Nephron progenitor cell (in vitro differentiated cells): Measurements from ENCODE around the gene SPAG9.

Experiments used
- DNase-seq: peaks from one replicate; pipeline ENCODE4 v3.0.0; 2021
- H3K27ac Mint-ChIP-seq: 2 replicates; pipeline ENCODE4 v1.8.0; 2021; ENCODE audit warnings: mild to moderate bottlenecking, moderate library complexity, mixed read lengths
- H3K27me3 Mint-ChIP-seq: 2 replicates; pipeline ENCODE4 v1.8.0; 2021; ENCODE audit warnings: mild to moderate bottlenecking, low read depth, mixed read lengths; ENCODE audit not compliant: poor library complexity
- H3K36me3 Mint-ChIP-seq: 2 replicates; pipeline ENCODE4 v1.8.0; 2021; ENCODE audit warnings: low read depth, mixed read lengths
- H3K4me1 Mint-ChIP-seq: 2 replicates; pipeline ENCODE4 v1.8.0; 2021; ENCODE audit warnings: mixed read lengths
- H3K4me3 Mint-ChIP-seq: 2 replicates; pipeline ENCODE4 v1.8.0; 2021; ENCODE audit warnings: mild to moderate bottlenecking, moderate library complexity, mixed read lengths
- H3K9me3 Mint-ChIP-seq: 2 replicates; pipeline ENCODE4 v1.8.0; 2021; ENCODE audit warnings: mild to moderate bottlenecking, moderate library complexity, mixed read lengths
- TF ChIP-seq, protein P1 (sequence below): fragments of 200-600 bp; sonication (generic); IDR thresholded peaks from 2 replicates; pipeline ENCODE4 v1.5.0; 2021; ENCODE audit warnings: antibody characterized with exemption

Gene SPAG9

DNA sequence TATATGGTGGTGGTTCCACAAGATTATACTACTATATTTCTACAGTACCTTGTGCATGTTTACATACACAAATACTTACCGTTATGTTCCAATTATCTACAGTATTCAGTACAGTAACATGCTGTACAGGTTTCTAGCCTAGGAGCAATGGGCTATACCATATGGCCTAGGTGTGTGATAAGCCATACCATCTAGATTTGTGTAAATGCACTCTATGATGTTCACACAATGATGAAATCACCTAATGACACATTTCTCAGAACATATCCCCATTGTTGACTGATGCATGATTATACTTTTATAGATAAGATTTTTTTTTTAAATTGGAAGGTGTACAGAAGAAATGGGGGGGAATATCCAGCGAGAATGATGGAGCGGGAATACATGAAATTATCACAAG lies 131.5 kb downstream of the SPAG9 start:
- H3K4me3 Mint-ChIP-seq, result no peak overlapping the region
- TF ChIP-seq, protein P1, sequence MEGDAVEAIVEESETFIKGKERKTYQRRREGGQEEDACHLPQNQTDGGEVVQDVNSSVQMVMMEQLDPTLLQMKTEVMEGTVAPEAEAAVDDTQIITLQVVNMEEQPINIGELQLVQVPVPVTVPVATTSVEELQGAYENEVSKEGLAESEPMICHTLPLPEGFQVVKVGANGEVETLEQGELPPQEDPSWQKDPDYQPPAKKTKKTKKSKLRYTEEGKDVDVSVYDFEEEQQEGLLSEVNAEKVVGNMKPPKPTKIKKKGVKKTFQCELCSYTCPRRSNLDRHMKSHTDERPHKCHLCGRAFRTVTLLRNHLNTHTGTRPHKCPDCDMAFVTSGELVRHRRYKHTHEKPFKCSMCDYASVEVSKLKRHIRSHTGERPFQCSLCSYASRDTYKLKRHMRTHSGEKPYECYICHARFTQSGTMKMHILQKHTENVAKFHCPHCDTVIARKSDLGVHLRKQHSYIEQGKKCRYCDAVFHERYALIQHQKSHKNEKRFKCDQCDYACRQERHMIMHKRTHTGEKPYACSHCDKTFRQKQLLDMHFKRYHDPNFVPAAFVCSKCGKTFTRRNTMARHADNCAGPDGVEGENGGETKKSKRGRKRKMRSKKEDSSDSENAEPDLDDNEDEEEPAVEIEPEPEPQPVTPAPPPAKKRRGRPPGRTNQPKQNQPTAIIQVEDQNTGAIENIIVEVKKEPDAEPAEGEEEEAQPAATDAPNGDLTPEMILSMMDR, result no peak
- peaks cover 84% of the 10 kb centered on the region for H3K36me3 Mint-ChIP-seq
- H3K27ac Mint-ChIP-seq, result no peak overlapping the region
- no peaks in the 10 kb centered on the region for H3K9me3 Mint-ChIP-seq
- no peaks in the 10 kb centered on the region for H3K4me1 Mint-ChIP-seq
- DNase-seq, result no peak
- no peaks in the 10 kb centered on the region for H3K27me3 Mint-ChIP-seq

- no peak overlapping the region for H3K27ac Mint-ChIP-seq
- TF ChIP-seq, protein P1, result no peak
- H3K4me3 Mint-ChIP-seq, result no peak overlapping the region
- no peaks in the 10 kb centered on the region for H3K27me3 Mint-ChIP-seq
- DNase-seq, result no peak
- peaks cover 84% of the 10 kb centered on the region for H3K36me3 Mint-ChIP-seq
- H3K4me1 Mint-ChIP-seq, result no peaks in the 10 kb centered on the region
- no peaks in the 10 kb centered on the region for H3K9me3 Mint-ChIP-seq
Measured at GRCh38 chr17:50988427-50988826, 132.2 kb downstream of the SPAG9 start.

GRCh38 chr17:50986989-50987660 lies 133.5 kb downstream of the SPAG9 start:
- Mint-ChIP-seq H3K27ac (no peak overlapping the region), H3K27me3 (no peaks in the 10 kb centered on the region), H3K9me3 (no peaks in the 10 kb centered on the region), H3K4me1 (no peaks in the 10 kb centered on the region), H3K4me3 (no peak overlapping the region), H3K36me3 (peaks cover 75% of the 10 kb centered on the region)
- TF ChIP-seq, protein P1, result no peak
- no peak for DNase-seq

DNA sequence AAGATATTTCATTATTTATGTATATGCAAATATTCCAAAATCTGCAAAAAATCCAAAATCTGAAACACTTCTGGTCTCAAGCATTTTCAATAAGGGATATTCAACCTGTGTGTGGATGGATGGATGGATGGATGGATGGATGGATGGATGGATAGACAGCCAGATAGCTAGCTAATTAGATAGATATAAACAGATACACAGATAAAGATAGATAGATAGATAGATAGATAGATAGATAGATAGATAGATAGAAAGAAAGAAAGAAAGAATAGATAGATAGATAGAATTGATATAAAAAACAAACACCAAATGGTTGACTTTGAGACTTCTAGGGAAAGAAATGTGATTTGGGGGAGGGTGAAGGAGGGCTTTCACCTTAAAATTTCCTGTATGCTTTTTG lies 139.4 kb downstream of the SPAG9 start:
- peaks cover 35% of the 10 kb centered on the region for H3K4me1 Mint-ChIP-seq
- peaks cover 3% of the 10 kb centered on the region for H3K27me3 Mint-ChIP-seq
- H3K4me3 Mint-ChIP-seq, result no peak overlapping the region
- TF ChIP-seq, protein P1, result no peak
- no peak overlapping the region for H3K27ac Mint-ChIP-seq
- H3K9me3 Mint-ChIP-seq, result no peaks in the 10 kb centered on the region
- no peak for DNase-seq
- peaks cover 69% of the 10 kb centered on the region for H3K36me3 Mint-ChIP-seq

DNA sequence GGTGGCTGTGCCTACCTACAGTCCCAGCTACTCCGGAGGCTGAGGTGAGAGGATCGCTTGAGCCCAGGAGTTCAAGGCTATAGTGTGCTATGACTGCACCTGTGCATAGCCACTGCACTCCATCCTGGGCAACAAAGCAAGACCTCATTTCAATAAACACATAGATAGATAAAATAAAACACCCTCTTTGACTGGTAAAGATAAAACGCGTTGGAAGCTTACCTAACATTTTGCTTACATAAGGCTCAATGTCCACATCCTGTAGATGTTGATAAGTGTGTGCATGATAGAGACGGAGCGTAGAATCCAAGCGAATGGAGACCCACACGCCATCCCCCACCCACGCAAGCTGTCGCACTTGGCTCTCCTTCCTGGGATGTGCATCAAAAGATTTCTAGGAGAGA lies 141.1 kb downstream of the SPAG9 start:
- Mint-ChIP-seq H3K9me3 (no peaks in the 10 kb centered on the region), H3K4me1 (peaks cover 47% of the 10 kb centered on the region), H3K27ac (no peak overlapping the region), H3K27me3 (peaks cover 3% of the 10 kb centered on the region), H3K4me3 (no peak overlapping the region), H3K36me3 (peaks cover 65% of the 10 kb centered on the region)
- TF ChIP-seq, protein P1, result no peak
- DNase-seq, result no peak

- TF ChIP-seq, protein P1, result no peak
- Mint-ChIP-seq H3K4me1 (peaks cover 53% of the 10 kb centered on the region), H3K27me3 (peaks cover 3% of the 10 kb centered on the region), H3K9me3 (no peaks in the 10 kb centered on the region), H3K27ac (peak overlapping the region; percentile 20), H3K4me3 (no peak overlapping the region), H3K36me3 (peaks cover 63% of the 10 kb centered on the region)
- peak; percentile 51 for DNase-seq
Measured at GRCh38 chr17:50977487-50978159, 143.0 kb downstream of the SPAG9 start.
